A549 (cell line): Measurements from ENCODE around the gene PLA2G1B. TPM values are rescaled to one million over a fixed set of nuclear protein-coding genes. Genes with fewer than 3 reads are reported as not detected.

Experiments
- ATAC-seq, 2 experiments: fragments of 200-7000 bp in 1 of 2; fragments of >200 bp in 1 of 2; cut with Nextera tagmentation in 1 of 2; cut with Tn5 transposase in 1 of 2; 3 replicates each; pipeline versions ENCODE4 v1.8.0 to v1.9.1; 2018 to 2020; ENCODE audit warnings: mild to moderate bottlenecking in 1 of 2, moderate library complexity in 1 of 2
- CTCF ChIA-PET: fragments of 300-600 bp; sonication (Branson Sonifier 250); formaldehyde crosslinking; extraction: SDS; loops from one replicate; lab custom pipeline; 2021; ENCODE audit warnings: antibody characterized with exemption, inconsistent platforms; lab: Yijun Ruan, JAX
- POLR2A ChIA-PET: fragments of 350-600 bp; formaldehyde crosslinking; extraction: SDS; loops from one replicate; lab custom pipeline; 2021; ENCODE audit warnings: antibody characterized with exemption, inconsistent platforms; lab: Yijun Ruan, JAX
- DNase-seq, 2 experiments: peaks; one replicate each; pipeline versions ENCODE4 v3.0.0 to v3.0.0-alpha.2; 2011 to 2016; ENCODE audit warnings: low read depth in 1 of 2, low spot score in 1 of 2
- FAIRE-seq: peaks from 2 replicates; lab custom pipeline; 2011; peaks lifted over from hg19 to GRCh38; lab: Jason Lieb, UNC
- H3K27ac ChIP-seq, 2 experiments: fragments of >200 bp; sonication (Bioruptor Twin); formaldehyde crosslinking; 3 replicates each; pipeline ENCODE4 v1.5.1; 2016 to 2017
- H3K4me1 ChIP-seq: fragments of >200 bp; sonication (Bioruptor Twin); formaldehyde crosslinking; 3 replicates; pipeline ENCODE4 v1.6.1; 2016
- H3K4me2 ChIP-seq: fragments of >200 bp; sonication (Bioruptor Twin); formaldehyde crosslinking; 3 replicates; pipeline ENCODE4 v1.6.1; 2016
- H3K4me3 ChIP-seq: fragments of >200 bp; sonication (Bioruptor Twin); formaldehyde crosslinking; 3 replicates; pipeline ENCODE4 v1.5.1; 2016
- H3K9me3 ChIP-seq: fragments of >200 bp; sonication (Bioruptor Twin); formaldehyde crosslinking; 3 replicates; pipeline ENCODE4 v1.6.1; 2016
- BHLHE40 ChIP-seq: IDR thresholded peaks from 2 replicates; pipeline ENCODE4 v1.6.1; 2012; ENCODE audit warnings: low read depth, low read length, inconsistent platforms
- CHD2 ChIP-seq: fragments of 150-350 bp; IDR thresholded peaks from 2 replicates; pipeline ENCODE4 v1.6.1; 2014; ENCODE audit warnings: low read length; ENCODE audit not compliant: partially characterized antibody
- CHD4 ChIP-seq: fragments of 200-600 bp; sonication (generic); IDR thresholded peaks from 2 replicates; pipeline ENCODE4 v1.6.1; 2016; ENCODE audit warnings: antibody characterized with exemption, mild to moderate bottlenecking, borderline replicate concordance
- EHF ChIP-seq: fragments of 250-450 bp; sonication (Bioruptor Pico); IDR thresholded peaks from 2 replicates; pipeline ENCODE4 v1.5.0; 2020; ENCODE audit warnings: mild to moderate bottlenecking
- ESRRA ChIP-seq: fragments of 150-350 bp; IDR thresholded peaks from 2 replicates; pipeline ENCODE4 v1.6.1; 2014; ENCODE audit warnings: mild to moderate bottlenecking, low read length, borderline replicate concordance
- FOSL2 ChIP-seq, 2 experiments: fragments of 450-650 bp in 1 of 2; fragments of >200 bp in 1 of 2; sonication (Bioruptor Twin) in 1 of 2; formaldehyde crosslinking; IDR thresholded peaks; 2 replicates each; pipeline versions ENCODE4 v1.5.0 to v1.6.1; 2016 to 2020; ENCODE audit warnings: mild to moderate bottlenecking in 1 of 2, moderate library complexity in 1 of 2
- FOXS1 ChIP-seq: fragments of 250-450 bp; sonication (Bioruptor Pico); IDR thresholded peaks from 2 replicates; pipeline ENCODE4 v1.5.0; 2020; ENCODE audit warnings: mild to moderate bottlenecking, moderate library complexity
- HDAC2 ChIP-seq: fragments of 200-600 bp; sonication (generic); IDR thresholded peaks from 2 replicates; pipeline ENCODE4 v1.6.1; 2016
- HOXB13 ChIP-seq: fragments of 250-450 bp; sonication (Bioruptor Pico); IDR thresholded peaks from 2 replicates; pipeline ENCODE4 v1.5.0; 2020; ENCODE audit warnings: low read depth, mild to moderate bottlenecking, moderate library complexity
- HOXB5 ChIP-seq: fragments of 250-450 bp; sonication (Bioruptor Pico); IDR thresholded peaks from 2 replicates; pipeline ENCODE4 v1.5.0; 2020; ENCODE audit warnings: mild to moderate bottlenecking, moderate library complexity
- KDM1A ChIP-seq: fragments of 200-600 bp; sonication (generic); IDR thresholded peaks from 2 replicates; pipeline ENCODE4 v1.6.1; 2016; ENCODE audit warnings: low read depth, mild to moderate bottlenecking
- MAFK ChIP-seq: fragments of 450-650 bp; IDR thresholded peaks from 2 replicates; pipeline ENCODE4 v1.6.1; 2014; ENCODE audit not compliant: partially characterized antibody
- NPAS2 ChIP-seq: fragments of 250-450 bp; sonication (Bioruptor Pico); IDR thresholded peaks from 2 replicates; pipeline ENCODE4 v1.8.0; 2022; ENCODE audit warnings: mild to moderate bottlenecking, moderate library complexity, borderline replicate concordance
- NR3C1 ChIP-seq: fragments of >200 bp; sonication (Bioruptor Twin); formaldehyde crosslinking; IDR thresholded peaks from 3 replicates; pipeline ENCODE4 v1.6.1; 2017
- POLR2A ChIP-seq: IDR thresholded peaks from 2 replicates; pipeline ENCODE4 v1.6.1; 2012; ENCODE audit warnings: mild to moderate bottlenecking, low read length
- RCOR1 ChIP-seq: fragments of 150-350 bp; IDR thresholded peaks from 2 replicates; pipeline ENCODE4 v1.6.1; 2014; ENCODE audit warnings: antibody characterized with exemption, low read length, low read depth
- RFX5 ChIP-seq: fragments of 450-650 bp; IDR thresholded peaks from 2 replicates; pipeline ENCODE4 v1.7.1; 2014; ENCODE audit warnings: antibody characterized with exemption, mild to moderate bottlenecking, moderate library complexity
- TP53 ChIP-seq: fragments of 250-450 bp; sonication (Bioruptor Pico); IDR thresholded peaks from 2 replicates; pipeline ENCODE4 v1.5.0; 2021; ENCODE audit warnings: mild to moderate bottlenecking, moderate library complexity
- ZFP36 ChIP-seq: fragments of 450-650 bp; IDR thresholded peaks from 2 replicates; pipeline ENCODE4 v1.6.1; 2014; ENCODE audit warnings: borderline replicate concordance; ENCODE audit not compliant: partially characterized antibody
- ZSCAN20 ChIP-seq: fragments of 250-450 bp; sonication (Bioruptor Pico); IDR thresholded peaks from 2 replicates; pipeline ENCODE4 v1.8.0; 2022; ENCODE audit warnings: mild to moderate bottlenecking, moderate library complexity
- WGBS: methylation state at CpG from one replicate; pipeline ENCODE4 v1.1.6; 2017; ENCODE audit errors: missing lambda C conversion rate; 5-methylcytosine and 5-hydroxymethylcytosine counted together
- polyA plus RNA-seq, 4 experiments: library from polyadenylated mRNA; depleted of rRNA in 3 of 4; stranded (reverse); fragments of >200 nt; fragmentation: RNase III in 1 of 4; extraction: RNeasy Plus Mini Kit Qiagen cat#74134 plus additional on column Dnase treatment in 1 of 4; gene quantifications; 2 replicates in 3 of 4; 3 replicates in 1 of 4; pipeline ENCODE4 v1.2.3, GENCODE V29; 2011 to 2017
- TF ChIP-seq, protein P1 (sequence below): fragments of >200 bp; sonication (Bioruptor Twin); formaldehyde crosslinking; IDR thresholded peaks from 3 replicates; pipeline ENCODE4 v1.5.1; 2016
- TF ChIP-seq, protein P2 (sequence below): fragments of 450-650 bp; IDR thresholded peaks from 2 replicates; pipeline ENCODE4 v1.6.1; 2014; ENCODE audit warnings: antibody characterized with exemption
- TF ChIP-seq, protein P3 (sequence below): IDR thresholded peaks from 2 replicates; pipeline ENCODE4 v1.6.1; 2012
- TF ChIP-seq, protein P4 (sequence below): fragments of 150-350 bp; IDR thresholded peaks from 2 replicates; pipeline ENCODE4 v1.6.1; 2014; ENCODE audit warnings: low read depth, mild to moderate bottlenecking, low read length

Gene PLA2G1B
- polyA plus RNA-seq, 2 of the 4 experiments (the other 2 are of a cell fraction) = 0.21 TPM; not detected in 1

DNA sequence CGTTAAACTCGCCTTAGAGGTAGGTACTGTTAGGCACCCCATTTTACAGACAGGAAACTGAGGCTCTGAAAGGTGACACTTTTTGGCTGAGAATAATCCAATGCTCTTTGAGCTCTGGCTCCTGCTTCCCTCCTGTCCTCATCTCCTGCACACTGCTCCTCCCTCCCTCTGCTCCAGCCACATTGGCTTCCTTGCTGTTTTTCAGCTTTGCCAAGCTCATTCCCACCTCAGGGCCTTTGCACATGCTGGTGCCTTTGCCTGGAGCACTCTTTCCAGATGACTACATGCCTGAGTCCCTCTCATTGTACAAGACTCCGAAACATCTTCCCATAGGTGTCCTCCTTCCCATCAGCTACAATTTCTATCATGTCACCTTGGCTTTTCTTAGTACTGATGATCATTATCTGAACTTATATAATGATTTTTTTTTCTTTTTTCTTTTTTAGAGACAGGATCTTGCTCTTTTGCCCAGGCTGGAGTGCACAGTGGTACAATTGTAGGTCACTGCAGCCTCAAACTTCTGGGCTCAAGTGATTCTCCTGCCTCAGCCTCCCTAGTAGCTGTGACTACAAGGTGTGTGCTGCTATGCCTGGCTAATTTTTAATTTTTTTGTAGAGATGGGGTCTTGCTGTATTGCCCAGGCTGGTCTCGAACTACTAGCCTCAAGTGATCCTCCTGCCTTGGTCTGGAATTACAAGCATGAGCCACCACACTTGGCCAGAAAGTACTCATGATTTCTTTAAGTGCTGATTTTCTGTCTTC is 26.2 kb upstream of the PLA2G1B start (continued):
- TF ChIP-seq, protein P1, sequence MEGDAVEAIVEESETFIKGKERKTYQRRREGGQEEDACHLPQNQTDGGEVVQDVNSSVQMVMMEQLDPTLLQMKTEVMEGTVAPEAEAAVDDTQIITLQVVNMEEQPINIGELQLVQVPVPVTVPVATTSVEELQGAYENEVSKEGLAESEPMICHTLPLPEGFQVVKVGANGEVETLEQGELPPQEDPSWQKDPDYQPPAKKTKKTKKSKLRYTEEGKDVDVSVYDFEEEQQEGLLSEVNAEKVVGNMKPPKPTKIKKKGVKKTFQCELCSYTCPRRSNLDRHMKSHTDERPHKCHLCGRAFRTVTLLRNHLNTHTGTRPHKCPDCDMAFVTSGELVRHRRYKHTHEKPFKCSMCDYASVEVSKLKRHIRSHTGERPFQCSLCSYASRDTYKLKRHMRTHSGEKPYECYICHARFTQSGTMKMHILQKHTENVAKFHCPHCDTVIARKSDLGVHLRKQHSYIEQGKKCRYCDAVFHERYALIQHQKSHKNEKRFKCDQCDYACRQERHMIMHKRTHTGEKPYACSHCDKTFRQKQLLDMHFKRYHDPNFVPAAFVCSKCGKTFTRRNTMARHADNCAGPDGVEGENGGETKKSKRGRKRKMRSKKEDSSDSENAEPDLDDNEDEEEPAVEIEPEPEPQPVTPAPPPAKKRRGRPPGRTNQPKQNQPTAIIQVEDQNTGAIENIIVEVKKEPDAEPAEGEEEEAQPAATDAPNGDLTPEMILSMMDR = no peak
- TF ChIP-seq BHLHE40 = no peak
- no peak for TF ChIP-seq HOXB5 (CRISPR knock-in tag)
- no peak for TF ChIP-seq RFX5
- TF ChIP-seq KDM1A = no peak
- no peak for TF ChIP-seq RCOR1
- no peak for TF ChIP-seq MAFK

DNA sequence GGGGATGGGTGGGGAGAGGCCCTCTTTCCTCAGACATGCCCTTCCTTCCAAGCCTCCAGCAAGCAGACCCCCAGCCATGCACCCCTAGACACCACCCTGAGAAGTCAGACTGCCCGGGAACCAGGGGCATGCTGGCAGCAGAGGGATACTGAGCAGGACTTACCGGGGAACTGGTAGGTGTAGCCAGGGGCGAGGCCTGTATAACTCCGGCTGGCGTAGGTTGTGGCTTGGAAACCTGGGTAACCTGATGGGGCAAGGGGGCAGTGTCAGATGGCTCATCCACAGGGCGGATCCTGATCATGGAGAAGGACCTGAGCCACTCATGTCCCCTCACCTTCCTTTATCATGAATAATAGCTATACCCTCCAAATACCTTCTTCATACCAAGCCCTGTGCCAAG is 25.6 kb upstream of the PLA2G1B start:
- Histone ChIP-seq H3K4me2 (no peak overlapping the region), H3K27ac (no peak overlapping the region), H3K4me1 (peaks cover 25% of the 10 kb centered on the region), H3K4me3 (no peak overlapping the region), H3K9me3 (no peaks in the 10 kb centered on the region)
- DNase-seq (no peak), FAIRE-seq (no peak), ATAC-seq (no peak)
- 73% methylated on average over 6 of the region's 6 CpGs for WGBS
- CTCF ChIA-PET = interaction anchor here (0.9 to 5.6 kb wide), 12 partner anchors 10 to 116 kb away, joined by 3 to 75 read pairs (median 4); partner anchors contain the start of genes COX6A1, SIRT4 and SRSF9
- POLR2A ChIA-PET = no interaction called here
- no peak for TF ChIP-seq ZFP36
- no peak for TF ChIP-seq NPAS2 (CRISPR knock-in tag)
- TF ChIP-seq POLR2A = no peak
- no peak for TF ChIP-seq ZSCAN20 (CRISPR knock-in tag)
- no peak for TF ChIP-seq HOXB5 (CRISPR knock-in tag)
- no peak for TF ChIP-seq HDAC2
- no peak for TF ChIP-seq HOXB13 (CRISPR knock-in tag)
- no peak for TF ChIP-seq CHD4
- TF ChIP-seq EHF (CRISPR knock-in tag) = no peak
- no peak for TF ChIP-seq CHD2
- no peak for TF ChIP-seq NR3C1
- TF ChIP-seq TP53 = no peak
- TF ChIP-seq, protein P2, sequence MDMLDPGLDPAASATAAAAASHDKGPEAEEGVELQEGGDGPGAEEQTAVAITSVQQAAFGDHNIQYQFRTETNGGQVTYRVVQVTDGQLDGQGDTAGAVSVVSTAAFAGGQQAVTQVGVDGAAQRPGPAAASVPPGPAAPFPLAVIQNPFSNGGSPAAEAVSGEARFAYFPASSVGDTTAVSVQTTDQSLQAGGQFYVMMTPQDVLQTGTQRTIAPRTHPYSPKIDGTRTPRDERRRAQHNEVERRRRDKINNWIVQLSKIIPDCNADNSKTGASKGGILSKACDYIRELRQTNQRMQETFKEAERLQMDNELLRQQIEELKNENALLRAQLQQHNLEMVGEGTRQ = no peak
- no peak for TF ChIP-seq ESRRA
- TF ChIP-seq, all 56 proteins: peak for 0

DNA sequence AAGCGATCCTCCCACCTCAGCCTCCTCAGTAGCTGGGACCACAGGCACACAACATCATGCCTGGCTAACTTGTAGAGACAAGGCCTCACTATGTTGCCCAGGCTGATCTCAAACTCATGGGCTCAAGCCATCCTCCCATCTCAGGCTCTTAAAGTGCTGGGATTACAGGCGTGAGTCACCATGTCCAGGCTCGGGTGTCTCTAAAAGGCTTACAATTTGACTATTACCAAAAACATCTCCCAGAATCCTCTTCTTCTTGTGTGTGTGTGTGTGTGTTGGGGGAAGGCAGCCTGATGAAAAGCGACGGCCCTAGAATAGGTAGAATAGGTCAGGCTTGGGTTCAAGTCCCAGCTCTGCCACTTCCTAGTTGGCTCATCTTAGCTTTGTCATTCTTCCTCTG is 24.5 kb upstream of the PLA2G1B start:
- H3K9me3 ChIP-seq = no peaks in the 10 kb centered on the region
- H3K27ac ChIP-seq = peak overlapping the region in 1 of 2 experiments; percentile 10; a peak in 2 of 6 replicates
- DNase-seq = peak in 1 of 2 experiments; percentile 64
- TF ChIP-seq, protein P3, sequence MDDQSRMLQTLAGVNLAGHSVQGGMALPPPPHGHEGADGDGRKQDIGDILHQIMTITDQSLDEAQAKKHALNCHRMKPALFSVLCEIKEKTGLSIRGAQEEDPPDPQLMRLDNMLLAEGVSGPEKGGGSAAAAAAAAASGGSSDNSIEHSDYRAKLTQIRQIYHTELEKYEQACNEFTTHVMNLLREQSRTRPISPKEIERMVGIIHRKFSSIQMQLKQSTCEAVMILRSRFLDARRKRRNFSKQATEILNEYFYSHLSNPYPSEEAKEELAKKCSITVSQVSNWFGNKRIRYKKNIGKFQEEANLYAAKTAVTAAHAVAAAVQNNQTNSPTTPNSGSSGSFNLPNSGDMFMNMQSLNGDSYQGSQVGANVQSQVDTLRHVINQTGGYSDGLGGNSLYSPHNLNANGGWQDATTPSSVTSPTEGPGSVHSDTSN = no peak
- TF ChIP-seq, protein P4, sequence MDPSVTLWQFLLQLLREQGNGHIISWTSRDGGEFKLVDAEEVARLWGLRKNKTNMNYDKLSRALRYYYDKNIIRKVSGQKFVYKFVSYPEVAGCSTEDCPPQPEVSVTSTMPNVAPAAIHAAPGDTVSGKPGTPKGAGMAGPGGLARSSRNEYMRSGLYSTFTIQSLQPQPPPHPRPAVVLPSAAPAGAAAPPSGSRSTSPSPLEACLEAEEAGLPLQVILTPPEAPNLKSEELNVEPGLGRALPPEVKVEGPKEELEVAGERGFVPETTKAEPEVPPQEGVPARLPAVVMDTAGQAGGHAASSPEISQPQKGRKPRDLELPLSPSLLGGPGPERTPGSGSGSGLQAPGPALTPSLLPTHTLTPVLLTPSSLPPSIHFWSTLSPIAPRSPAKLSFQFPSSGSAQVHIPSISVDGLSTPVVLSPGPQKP = no peak
- TF ChIP-seq ESRRA (no peak), FOXS1 (no peak), FOSL2 (IDR thresholded peaks at IDR 0.05) (no peak), FOSL2 (CRISPR knock-in tag; IDR thresholded peaks at IDR 0.05) (peak; percentile 70)
- TF ChIP-seq, all 56 proteins: peak for 1
- WGBS = 30% methylated on average over 5 of the region's 5 CpGs
- ChIA-PET POLR2A (interaction anchor here (1.1 kb wide), 1 partner anchor 229 kb away, joined by 8 read pairs; the partner anchor contains the start of gene POP5), CTCF (interaction anchor here (0.6 to 5.6 kb wide), 8 partner anchors 12 to 1316 kb away, joined by 3 to 75 read pairs (median 4); no protein-coding TSS in a partner anchor)
- FAIRE-seq (no peak), ATAC-seq (peak in 1 of 2 experiments; percentile 39; a peak in 3 of 6 replicates)
- peaks cover 25% of the 10 kb centered on the region for H3K4me1 ChIP-seq
- peak overlapping the region; percentile 19; the same call in 1 of the 3 replicates for H3K4me2 ChIP-seq
- H3K4me3 ChIP-seq = no peak overlapping the region
